Gastroesophageal sphincter (tissue), 4 donors: ENCODE measurements around the gene PTPRN2. TPM values are rescaled to one million over a fixed set of nuclear protein-coding genes. Genes with fewer than 3 reads are reported as not detected.

Source experiments
- ATAC-seq: fragments of 150-250 bp; one replicate; pipeline ENCODE4 v1.9.1; 2016; ENCODE audit warnings: mild to moderate bottlenecking, moderate library complexity
- H3K27ac ChIP-seq, 4 donors: fragments of 200-600 bp; sonication (generic) in 3 of 4; 1 replicate in 3 of 4; 2 replicates in 1 of 4; pipeline ENCODE4 v1.5.1; 2016 to 2019
- H3K27me3 ChIP-seq: fragments of 200-600 bp; sonication (generic); one replicate; pipeline ENCODE4 v1.5.1; 2019
- H3K36me3 ChIP-seq, 2 donors: fragments of 200-600 bp; sonication (generic); one replicate each; pipeline ENCODE4 v1.5.1; 2019; ENCODE audit warnings: control low read depth in 1 of 2
- H3K4me1 ChIP-seq, 3 donors: fragments of 200-600 bp; sonication (generic); 1 replicate in 2 of 3; 2 replicates in 1 of 3; pipeline ENCODE4 v1.5.1; 2016 to 2019; ENCODE audit warnings: control low read depth in 2 of 3
- H3K4me3 ChIP-seq, 2 donors: fragments of 200-600 bp; sonication (generic); one replicate each; pipeline ENCODE4 v1.5.1; 2019; ENCODE audit warnings: mild to moderate bottlenecking in 1 of 2, moderate library complexity in 1 of 2
- H3K9me3 ChIP-seq, 3 donors: fragments of 200-600 bp; sonication (generic); one replicate each; pipeline ENCODE4 v1.5.1; 2017 to 2019; ENCODE audit warnings: control low read depth in 2 of 3
- EP300 ChIP-seq: sonication (generic); formaldehyde crosslinking; IDR thresholded peaks from one replicate; pipeline ENCODE4 v1.6.1; 2017; ENCODE audit warnings: antibody characterized with exemption, mild to moderate bottlenecking
- POLR2A ChIP-seq, 2 donors: fragments of 450-650 bp; IDR thresholded peaks; one replicate each; pipeline ENCODE4 v1.6.1; 2017; ENCODE audit warnings: antibody characterized with exemption in 2 of 2, mild to moderate bottlenecking in 2 of 2, moderate library complexity in 1 of 2
- POLR2AphosphoS5 ChIP-seq: sonication (generic); formaldehyde crosslinking; IDR thresholded peaks from one replicate; pipeline ENCODE4 v1.6.1; 2017; ENCODE audit warnings: antibody characterized with exemption
- WGBS, 2 donors: methylation state at CpG; one replicate each; pipeline ENCODE4 v1.1.5; 2018; ENCODE audit warnings: low coverage in 1 of 2; 5-methylcytosine and 5-hydroxymethylcytosine counted together
- total RNA-seq, 4 donors: library from RNA; depleted of rRNA; stranded (reverse); fragments of >200 nt; gene quantifications; one replicate each; pipeline ENCODE4 v1.1.0, GENCODE V29; 2016
- TF ChIP-seq, protein P1 (sequence below), 4 experiments: fragments of 200-600 bp in 2 of 4; fragments of 450-650 bp in 2 of 4; sonication (generic) in 1 of 4; IDR thresholded peaks; one replicate each; pipeline ENCODE4 v1.5.1; 2017 to 2019; ENCODE audit warnings: antibody characterized with exemption in 4 of 4, mild to moderate bottlenecking in 2 of 4, moderate library complexity in 2 of 4

Gene PTPRN2
- total RNA-seq, 4 donors from 2014 or later, result 1.7 to 4.7 (median 3.3) TPM

DNA sequence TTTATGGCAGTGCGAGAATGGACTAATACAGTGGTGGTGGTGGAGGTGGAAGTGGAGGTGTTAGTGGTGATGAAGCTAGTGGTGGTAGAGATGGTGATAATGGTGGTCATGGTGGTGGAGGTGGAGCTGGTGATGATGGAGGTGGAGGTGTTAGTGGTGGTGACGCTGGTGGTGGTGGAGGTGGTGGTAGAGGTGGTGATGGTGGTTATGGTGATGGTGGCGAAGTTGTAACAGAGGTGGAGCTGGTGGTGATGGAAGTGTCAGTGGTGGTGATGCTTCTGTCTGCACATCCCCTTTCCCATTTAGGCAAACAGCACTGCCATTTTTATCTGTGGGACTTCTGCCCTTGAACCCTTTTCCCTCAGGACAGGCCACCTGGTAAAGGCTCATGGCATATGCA is 7.4 kb upstream of the PTPRN2 start:
- WGBS, 2 donors, result 5 to 60% methylated on average over 2 to 3 of the region's 3 CpGs
- no peak overlapping the region for H3K27ac ChIP-seq
- no peaks in the 10 kb centered on the region for H3K4me1 ChIP-seq
- ATAC-seq, result peak; percentile 98
- H3K36me3 ChIP-seq, result no peaks in the 10 kb centered on the region
- peaks cover 0 to 10% (median 0%) of the 10 kb centered on the region in 3 donors for H3K9me3 ChIP-seq
- H3K4me3 ChIP-seq, result no peak overlapping the region
- no peak for TF ChIP-seq POLR2AphosphoS5
- no peak for TF ChIP-seq POLR2A (IDR thresholded peaks at IDR 0.05)
- TF ChIP-seq, protein P1, sequence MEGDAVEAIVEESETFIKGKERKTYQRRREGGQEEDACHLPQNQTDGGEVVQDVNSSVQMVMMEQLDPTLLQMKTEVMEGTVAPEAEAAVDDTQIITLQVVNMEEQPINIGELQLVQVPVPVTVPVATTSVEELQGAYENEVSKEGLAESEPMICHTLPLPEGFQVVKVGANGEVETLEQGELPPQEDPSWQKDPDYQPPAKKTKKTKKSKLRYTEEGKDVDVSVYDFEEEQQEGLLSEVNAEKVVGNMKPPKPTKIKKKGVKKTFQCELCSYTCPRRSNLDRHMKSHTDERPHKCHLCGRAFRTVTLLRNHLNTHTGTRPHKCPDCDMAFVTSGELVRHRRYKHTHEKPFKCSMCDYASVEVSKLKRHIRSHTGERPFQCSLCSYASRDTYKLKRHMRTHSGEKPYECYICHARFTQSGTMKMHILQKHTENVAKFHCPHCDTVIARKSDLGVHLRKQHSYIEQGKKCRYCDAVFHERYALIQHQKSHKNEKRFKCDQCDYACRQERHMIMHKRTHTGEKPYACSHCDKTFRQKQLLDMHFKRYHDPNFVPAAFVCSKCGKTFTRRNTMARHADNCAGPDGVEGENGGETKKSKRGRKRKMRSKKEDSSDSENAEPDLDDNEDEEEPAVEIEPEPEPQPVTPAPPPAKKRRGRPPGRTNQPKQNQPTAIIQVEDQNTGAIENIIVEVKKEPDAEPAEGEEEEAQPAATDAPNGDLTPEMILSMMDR (IDR thresholded peaks at IDR 0.05), result no peak
- TF ChIP-seq EP300, result no peak
- no peaks in the 10 kb centered on the region for H3K27me3 ChIP-seq

DNA sequence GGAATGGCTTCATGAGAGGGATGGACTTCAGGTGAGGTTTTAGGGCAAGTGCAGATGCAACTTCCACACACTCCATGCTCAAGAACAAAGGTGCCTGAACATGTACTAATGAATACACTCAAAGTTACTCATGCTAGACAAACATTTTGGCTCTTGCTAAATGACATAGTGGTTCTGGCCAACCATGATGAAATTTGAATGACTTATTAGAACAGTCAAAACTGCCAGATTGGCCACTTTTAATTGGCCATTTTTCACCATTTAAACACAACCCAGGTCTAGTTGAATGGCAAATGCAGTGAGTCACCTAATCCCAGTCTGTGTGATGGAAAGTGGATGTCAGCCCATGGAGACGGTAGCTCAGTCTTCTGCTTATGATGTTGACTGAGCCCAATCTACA is 4.9 kb upstream of the PTPRN2 start:
- no peak overlapping the region for H3K4me3 ChIP-seq
- peaks cover 9% of the 10 kb centered on the region for H3K27me3 ChIP-seq
- WGBS, 2 donors, result 100% methylated on average over 1 of the region's 1 CpG; no CpG with 5 or more reads in 1 of the 2 donors
- peaks cover 0 to 9% (median 0%) of the 10 kb centered on the region in 3 donors for H3K4me1 ChIP-seq
- TF ChIP-seq POLR2A (IDR thresholded peaks at IDR 0.05), result no peak
- TF ChIP-seq EP300, result no peak
- no peak for TF ChIP-seq POLR2AphosphoS5
- TF ChIP-seq, protein P1 (IDR thresholded peaks at IDR 0.05), result no peak
- H3K9me3 ChIP-seq, result peaks cover 0 to 10% (median 0%) of the 10 kb centered on the region in 3 donors
- no peak overlapping the region for H3K27ac ChIP-seq
- H3K36me3 ChIP-seq, result no peaks in the 10 kb centered on the region
- no peak for ATAC-seq

DNA sequence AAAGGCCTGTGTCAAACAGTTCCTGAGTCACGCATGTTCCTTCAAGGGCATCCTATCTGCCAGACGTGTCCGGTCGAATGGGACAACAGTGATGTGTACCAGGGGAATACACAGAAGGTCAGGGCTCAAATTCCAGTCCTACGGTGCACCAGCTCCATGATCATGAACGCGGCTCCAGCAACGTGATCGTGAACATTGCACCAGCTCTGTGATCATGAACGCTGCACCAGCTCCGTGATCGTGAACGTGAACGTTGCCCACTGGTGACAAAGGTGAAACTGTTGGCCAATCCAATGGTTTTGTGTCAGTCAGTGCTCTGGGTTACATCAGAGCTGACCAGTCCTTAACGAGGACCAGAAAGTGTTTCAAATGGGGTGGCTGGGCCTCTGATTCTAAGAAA is 4.3 kb upstream of the PTPRN2 start:
- 89 to 100% methylated on average over 1 to 6 of the region's 15 CpGs for WGBS, 2 donors
- H3K9me3 ChIP-seq, result peaks cover 0 to 10% (median 0%) of the 10 kb centered on the region in 3 donors
- H3K27me3 ChIP-seq, result peaks cover 15% of the 10 kb centered on the region
- peaks cover under 1 to 15% (median 4%) of the 10 kb centered on the region in 3 donors for H3K4me1 ChIP-seq
- no peak overlapping the region for H3K4me3 ChIP-seq
- ATAC-seq, result no peak
- TF ChIP-seq POLR2AphosphoS5 (no peak), EP300 (no peak), POLR2A (IDR thresholded peaks at IDR 0.05) (no peak)
- TF ChIP-seq, protein P1 (IDR thresholded peaks at IDR 0.05), result no peak
- no peaks in the 10 kb centered on the region for H3K36me3 ChIP-seq
- H3K27ac ChIP-seq, result no peak overlapping the region

DNA sequence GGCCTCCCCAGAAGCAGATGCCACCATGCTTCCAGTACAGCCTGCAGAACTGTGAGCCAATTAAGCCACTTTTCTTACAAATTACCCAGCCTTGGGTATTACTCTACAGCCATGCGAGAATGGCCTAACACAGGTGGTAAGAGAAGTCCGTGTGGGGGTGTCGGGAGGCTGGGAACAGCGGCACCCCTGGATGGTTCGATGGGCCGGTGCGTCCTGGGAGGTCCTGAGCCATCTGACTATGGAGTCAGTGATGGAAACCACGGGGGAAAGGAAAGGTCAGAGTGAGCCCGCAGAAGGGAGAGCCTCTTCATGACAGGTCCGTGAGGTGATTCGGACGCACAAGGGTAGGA is 2.5 kb upstream of the PTPRN2 start:
- ATAC-seq, result no peak
- WGBS, 2 donors, result 87 to 88% methylated on average over 8 to 12 of the region's 12 CpGs
- Histone ChIP-seq H3K9me3 (peaks cover 0 to 10% (median 0%) of the 10 kb centered on the region in 3 donors), H3K4me3 (no peak overlapping the region), H3K27ac (no peak overlapping the region), H3K36me3 (no peaks in the 10 kb centered on the region), H3K4me1 (peaks cover 9 to 31% (median 18%) of the 10 kb centered on the region in 3 donors), H3K27me3 (peaks cover 33% of the 10 kb centered on the region)
- TF ChIP-seq POLR2A (IDR thresholded peaks at IDR 0.05) (no peak), EP300 (no peak), POLR2AphosphoS5 (no peak)
- TF ChIP-seq, protein P1 (IDR thresholded peaks at IDR 0.05), result no peak

DNA sequence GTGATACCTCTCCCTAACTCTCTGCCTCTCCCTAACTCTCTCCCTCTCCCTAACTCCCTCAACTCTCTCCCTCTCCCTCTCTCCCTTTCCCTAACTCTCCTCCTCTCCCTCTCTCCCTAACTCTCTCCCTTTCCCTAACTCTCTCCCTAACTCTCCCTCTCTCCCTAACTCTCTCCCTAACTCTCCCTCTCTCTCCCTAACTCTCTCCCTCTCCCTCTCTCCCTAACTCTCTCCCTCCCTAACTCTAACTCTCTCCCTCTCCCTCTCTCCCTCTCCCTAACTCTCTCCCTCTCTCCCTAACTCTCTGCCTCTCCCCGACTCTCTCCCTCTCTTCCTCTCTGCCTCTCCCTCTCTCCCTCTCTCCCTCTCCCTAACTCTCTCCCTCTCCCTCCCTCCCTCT is 2.0 kb upstream of the PTPRN2 start:
- no peak for TF ChIP-seq EP300
- TF ChIP-seq, protein P1 (IDR thresholded peaks at IDR 0.05), result no peak
- TF ChIP-seq POLR2A (IDR thresholded peaks at IDR 0.05), result no peak
- TF ChIP-seq POLR2AphosphoS5, result no peak
- no peak for ATAC-seq
- no peak overlapping the region for H3K4me3 ChIP-seq
- H3K36me3 ChIP-seq, result no peaks in the 10 kb centered on the region
- peaks cover 9 to 31% (median 18%) of the 10 kb centered on the region in 3 donors for H3K4me1 ChIP-seq
- H3K27ac ChIP-seq, result no peak overlapping the region
- 29 to 83% methylated on average over 1 of the region's 1 CpG for WGBS, 2 donors
- H3K9me3 ChIP-seq, result peaks cover 0 to 10% (median 0%) of the 10 kb centered on the region in 3 donors
- H3K27me3 ChIP-seq, result peaks cover 38% of the 10 kb centered on the region
